ENCODE results near the gene RETN.

DNA sequence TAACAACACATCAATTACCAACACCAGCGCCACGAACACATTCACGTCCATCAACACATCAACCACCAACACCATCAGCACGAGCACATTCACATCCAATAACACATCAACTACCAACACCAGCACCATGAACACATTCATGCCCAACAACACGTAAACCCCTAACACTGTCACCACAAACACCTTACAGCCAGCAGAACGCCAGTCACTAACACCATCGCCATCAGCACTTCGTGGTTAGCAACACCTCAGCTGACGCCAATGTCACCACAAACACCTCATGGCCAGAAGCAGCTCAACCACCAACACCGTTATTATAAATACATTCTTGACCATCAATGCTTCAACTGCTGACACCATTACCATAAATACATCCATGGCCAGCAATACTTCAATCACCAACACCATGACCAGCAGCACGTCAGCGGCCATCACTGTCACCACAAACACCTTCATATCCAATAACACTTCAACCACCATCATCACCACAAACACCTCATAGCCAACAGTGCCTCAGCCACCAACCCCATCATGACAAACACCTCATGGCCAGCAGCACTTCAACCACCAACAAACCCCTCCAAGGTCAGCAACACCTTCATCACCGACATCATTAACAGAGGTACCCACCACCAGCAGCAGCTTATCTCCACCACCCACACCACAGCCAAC lies 23.7 kb downstream of the RETN start:
- TF ChIP-seq, protein P1, sequence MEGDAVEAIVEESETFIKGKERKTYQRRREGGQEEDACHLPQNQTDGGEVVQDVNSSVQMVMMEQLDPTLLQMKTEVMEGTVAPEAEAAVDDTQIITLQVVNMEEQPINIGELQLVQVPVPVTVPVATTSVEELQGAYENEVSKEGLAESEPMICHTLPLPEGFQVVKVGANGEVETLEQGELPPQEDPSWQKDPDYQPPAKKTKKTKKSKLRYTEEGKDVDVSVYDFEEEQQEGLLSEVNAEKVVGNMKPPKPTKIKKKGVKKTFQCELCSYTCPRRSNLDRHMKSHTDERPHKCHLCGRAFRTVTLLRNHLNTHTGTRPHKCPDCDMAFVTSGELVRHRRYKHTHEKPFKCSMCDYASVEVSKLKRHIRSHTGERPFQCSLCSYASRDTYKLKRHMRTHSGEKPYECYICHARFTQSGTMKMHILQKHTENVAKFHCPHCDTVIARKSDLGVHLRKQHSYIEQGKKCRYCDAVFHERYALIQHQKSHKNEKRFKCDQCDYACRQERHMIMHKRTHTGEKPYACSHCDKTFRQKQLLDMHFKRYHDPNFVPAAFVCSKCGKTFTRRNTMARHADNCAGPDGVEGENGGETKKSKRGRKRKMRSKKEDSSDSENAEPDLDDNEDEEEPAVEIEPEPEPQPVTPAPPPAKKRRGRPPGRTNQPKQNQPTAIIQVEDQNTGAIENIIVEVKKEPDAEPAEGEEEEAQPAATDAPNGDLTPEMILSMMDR (conservative IDR thresholded peaks at IDR 0.05; ENCODE audit: low read length), result no peak
- no peak for TF ChIP-seq EZH2phosphoT487 (IDR thresholded peaks at IDR 0.05; ENCODE audit: borderline replicate concordance, low read depth, low read length)

Data from OCI-LY7 (cell line).